Hematopoietic multipotent progenitor cell treated with erythropoietin and hydrocortisone succinate and interleukin-3 and kit ligand, for 17 days (in vitro differentiated cells): Measurements from ENCODE around the gene ABHD16A.

Experiments
- DNase-seq: peaks from one replicate; pipeline ENCODE4 v3.0.0-alpha.2; 2015; ENCODE audit warnings: low spot score

The ABHD16A gene

GRCh38 chr6:31639449-31639861 is 63.7 kb downstream of the ABHD16A start:
- no peak for DNase-seq

GRCh38 chr6:31639043-31639442 is 64.1 kb downstream of the ABHD16A start:
- no peak for DNase-seq
